Central memory CD8-positive, alpha-beta T cell (primary cell): ENCODE data around the gene LAMB3.

Experiments
- ATAC-seq: fragments of 150-1000 bp; cut with Tn5 transposase; replicated peaks from 2 replicates; pipeline ENCODE4 v1.10.0; 2022; ENCODE audit warnings: mild to moderate bottlenecking, moderate FRiP score, moderate number of reproducible peaks; ENCODE audit not compliant: poor library complexity, severe bottlenecking; ENCODE audit errors: extremely low read depth
- DNase-seq, 2 donors: peaks; one replicate each; pipeline ENCODE4 v3.0.0; 2021; ENCODE audit warnings: low spot score in 2 of 2
- H3K27ac Mint-ChIP-seq: one replicate; pipeline ENCODE4 v1.8.0; 2022; ENCODE audit warnings: low read depth, mild to moderate bottlenecking, moderate library complexity, mixed read lengths
- H3K27me3 Mint-ChIP-seq: one replicate; pipeline ENCODE4 v1.8.0; 2022; ENCODE audit warnings: mixed read lengths
- H3K36me3 Mint-ChIP-seq: one replicate; pipeline ENCODE4 v1.8.0; 2022; ENCODE audit warnings: mild to moderate bottlenecking, moderate library complexity, mixed read lengths; ENCODE audit not compliant: insufficient read depth
- H3K4me1 Mint-ChIP-seq: one replicate; pipeline ENCODE4 v1.8.0; 2022; ENCODE audit warnings: mixed read lengths
- H3K4me3 Mint-ChIP-seq: one replicate; pipeline ENCODE4 v1.8.0; 2022; ENCODE audit warnings: mild to moderate bottlenecking, moderate library complexity, mixed read lengths
- H3K9me3 Mint-ChIP-seq: one replicate; pipeline ENCODE4 v1.8.0; 2022; ENCODE audit warnings: mixed read lengths

The LAMB3 gene

DNA sequence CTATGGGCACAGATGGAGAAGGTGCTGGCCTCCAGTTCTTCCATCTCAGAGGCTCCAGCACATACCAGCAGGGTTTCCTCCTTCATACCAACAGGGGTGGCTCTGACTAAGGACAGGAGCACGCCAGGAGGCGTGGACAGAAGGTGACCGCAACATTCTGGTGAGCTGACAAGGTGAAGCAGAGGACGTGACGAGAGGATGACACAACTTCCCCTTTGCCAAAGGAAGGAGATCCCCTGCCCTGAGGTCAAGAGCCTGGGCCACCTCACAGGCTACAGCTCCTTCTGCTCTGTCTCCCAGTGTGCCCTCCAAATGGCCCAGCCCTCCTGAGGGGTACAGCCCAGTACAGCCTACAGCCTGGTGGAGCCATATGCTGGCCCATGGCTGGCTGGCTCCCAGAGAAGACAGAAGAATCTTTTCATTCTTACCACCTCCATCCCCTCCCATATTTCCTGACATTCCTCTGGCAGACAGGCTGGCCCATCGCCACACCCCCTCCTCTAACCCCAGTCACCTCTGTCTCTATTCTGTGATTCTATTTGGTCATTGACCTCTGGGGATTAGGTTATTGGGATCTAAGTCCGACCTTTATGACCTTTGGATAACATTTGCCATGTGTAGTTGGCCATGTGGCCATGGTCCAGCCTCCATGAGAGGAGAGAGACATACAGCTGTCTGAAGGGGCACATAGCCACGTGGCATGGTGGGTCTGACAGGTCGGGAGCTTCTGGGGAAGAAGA, 5.1 kb upstream of the LAMB3 start:
- Mint-ChIP-seq H3K9me3 (no peaks in the 10 kb centered on the region), H3K36me3 (peaks cover 1% of the 10 kb centered on the region), H3K4me3 (no peak overlapping the region), H3K27me3 (no peaks in the 10 kb centered on the region), H3K4me1 (peaks cover 6% of the 10 kb centered on the region), H3K27ac (no peak overlapping the region)
- DNase-seq (no peak), ATAC-seq (no peak)

DNA sequence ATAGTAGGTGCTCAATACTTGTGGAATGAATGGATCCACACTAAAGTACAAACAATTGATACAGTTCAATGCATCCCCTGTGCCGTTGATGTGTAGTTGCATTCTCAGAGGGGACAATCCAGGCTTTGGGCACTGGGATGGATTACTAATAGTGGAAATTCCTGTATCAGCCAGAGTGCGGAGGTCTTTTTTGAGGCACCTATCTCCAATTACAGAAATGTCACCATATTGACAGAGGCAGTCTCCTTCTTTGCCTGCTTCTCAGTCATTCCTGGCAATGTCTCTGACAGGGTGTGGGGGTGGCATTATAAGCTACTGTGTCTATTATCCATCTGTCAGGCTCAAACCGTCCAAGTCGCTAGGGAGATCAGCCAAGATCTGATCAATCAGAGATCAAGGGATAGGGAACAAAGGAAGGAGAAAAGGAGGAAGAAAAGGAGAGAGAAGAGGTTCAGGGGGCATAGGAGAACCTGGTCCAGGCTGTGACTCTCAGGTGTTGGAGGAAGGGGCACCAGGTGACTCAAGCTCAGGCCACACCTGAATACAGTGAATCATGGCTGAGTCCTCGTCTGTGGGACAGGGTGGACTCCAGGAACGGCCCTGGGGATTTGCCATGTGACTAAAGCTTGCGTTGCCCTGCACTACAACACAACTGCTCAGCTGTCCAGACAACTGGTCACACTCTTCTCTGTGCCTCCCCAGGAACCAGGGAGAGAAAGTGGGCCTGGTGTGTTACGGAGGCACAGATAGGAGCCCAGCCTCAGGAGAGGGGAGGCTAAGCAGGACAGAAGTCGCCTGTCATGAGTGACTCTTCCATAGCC, 3.4 kb upstream of the LAMB3 start:
- Mint-ChIP-seq H3K27ac (no peak overlapping the region), H3K27me3 (no peaks in the 10 kb centered on the region), H3K4me1 (peaks cover 11% of the 10 kb centered on the region), H3K36me3 (peaks cover 1% of the 10 kb centered on the region), H3K4me3 (no peak overlapping the region), H3K9me3 (no peaks in the 10 kb centered on the region)
- DNase-seq (no peak), ATAC-seq (no peak)

DNA sequence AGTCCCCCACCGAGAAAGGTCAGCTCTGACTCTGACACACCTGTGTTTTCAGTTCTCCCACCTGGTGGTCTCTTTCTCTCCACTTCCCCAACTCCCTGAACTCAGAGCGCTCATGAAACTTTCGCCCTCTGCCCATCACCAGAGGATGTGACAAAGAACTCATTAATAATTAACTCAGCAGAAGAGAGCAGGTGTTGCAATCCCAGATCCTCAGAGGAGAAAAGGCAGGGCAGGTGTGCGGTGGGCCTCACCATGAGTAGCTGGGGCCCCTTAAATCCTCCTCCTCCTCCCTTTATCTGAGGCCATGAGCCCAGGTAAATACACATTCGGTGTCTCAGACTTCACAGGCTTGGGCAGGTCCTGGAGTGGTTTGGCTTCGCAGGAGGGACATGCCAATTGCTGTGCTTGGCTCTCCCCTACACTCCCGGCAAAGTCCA, 1.7 kb upstream of the LAMB3 start:
- peaks cover 5% of the 10 kb centered on the region for H3K4me1 Mint-ChIP-seq
- H3K9me3 Mint-ChIP-seq, result no peaks in the 10 kb centered on the region
- ATAC-seq, result no peak
- H3K27ac Mint-ChIP-seq, result no peak overlapping the region
- no peaks in the 10 kb centered on the region for H3K27me3 Mint-ChIP-seq
- peaks cover 1% of the 10 kb centered on the region for H3K36me3 Mint-ChIP-seq
- no peak for DNase-seq
- H3K4me3 Mint-ChIP-seq, result no peak overlapping the region

DNA sequence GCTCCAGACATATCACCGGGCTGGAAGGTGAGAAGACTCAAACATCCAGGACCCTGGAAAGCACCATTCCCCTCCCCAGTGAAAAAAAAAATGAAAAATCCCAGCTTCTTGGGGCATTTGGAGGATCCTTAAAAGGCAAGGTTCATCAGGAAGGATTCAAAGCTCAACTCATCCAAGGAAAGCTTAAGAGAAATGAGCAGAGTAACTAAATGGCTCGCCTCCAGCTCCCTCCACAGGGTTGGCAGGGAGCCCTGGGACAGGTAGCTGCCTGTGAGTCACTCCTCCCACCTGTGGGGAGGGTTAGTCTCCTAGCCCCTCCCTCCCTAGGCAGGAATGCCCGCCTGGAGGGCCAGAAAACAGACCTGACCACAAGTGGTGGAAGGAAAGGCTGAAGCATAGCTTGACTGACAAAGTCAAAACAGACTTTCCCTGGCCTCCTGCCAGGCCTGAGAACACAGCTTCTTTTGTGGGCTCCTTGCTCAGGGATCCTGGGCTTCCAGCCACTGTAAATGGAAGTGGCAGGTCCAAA, 712 bp upstream of the LAMB3 start:
- no peaks in the 10 kb centered on the region for H3K27me3 Mint-ChIP-seq

DNA sequence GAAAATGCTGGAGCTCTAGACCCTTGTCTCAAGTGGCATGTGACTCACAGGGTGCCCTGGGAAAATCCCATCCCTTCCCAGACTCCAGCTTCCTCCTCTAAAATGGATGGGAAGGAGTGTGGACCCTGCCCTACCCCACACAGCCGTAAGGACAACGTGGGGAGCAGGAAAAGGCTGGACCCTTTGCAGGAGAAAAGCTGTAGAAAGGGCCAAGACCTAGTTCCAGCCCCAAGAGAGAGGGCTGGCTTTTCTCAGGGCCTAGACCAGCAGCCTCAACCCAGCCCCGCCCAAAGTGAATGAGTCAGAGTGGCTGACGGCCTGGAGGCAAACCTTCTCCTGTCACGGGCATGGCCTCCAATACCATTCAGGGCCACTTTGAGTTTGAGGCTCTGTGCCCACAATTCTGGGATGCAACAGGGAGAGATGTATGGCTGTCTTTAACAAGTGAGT, 1.1 kb downstream of the LAMB3 start:
- Mint-ChIP-seq H3K36me3 (peaks cover 1% of the 10 kb centered on the region), H3K4me3 (no peak overlapping the region), H3K9me3 (no peaks in the 10 kb centered on the region), H3K27me3 (no peaks in the 10 kb centered on the region), H3K27ac (no peak overlapping the region), H3K4me1 (peaks cover 5% of the 10 kb centered on the region)
- DNase-seq (no peak), ATAC-seq (peak; percentile 58)

More for the DNA sequence above, 712 bp upstream of the LAMB3 start:
- no peak for DNase-seq
- Mint-ChIP-seq H3K9me3 (no peaks in the 10 kb centered on the region), H3K36me3 (peaks cover 1% of the 10 kb centered on the region), H3K4me1 (peaks cover 5% of the 10 kb centered on the region), H3K4me3 (no peak overlapping the region), H3K27ac (no peak overlapping the region)
- ATAC-seq, result no peak

DNA sequence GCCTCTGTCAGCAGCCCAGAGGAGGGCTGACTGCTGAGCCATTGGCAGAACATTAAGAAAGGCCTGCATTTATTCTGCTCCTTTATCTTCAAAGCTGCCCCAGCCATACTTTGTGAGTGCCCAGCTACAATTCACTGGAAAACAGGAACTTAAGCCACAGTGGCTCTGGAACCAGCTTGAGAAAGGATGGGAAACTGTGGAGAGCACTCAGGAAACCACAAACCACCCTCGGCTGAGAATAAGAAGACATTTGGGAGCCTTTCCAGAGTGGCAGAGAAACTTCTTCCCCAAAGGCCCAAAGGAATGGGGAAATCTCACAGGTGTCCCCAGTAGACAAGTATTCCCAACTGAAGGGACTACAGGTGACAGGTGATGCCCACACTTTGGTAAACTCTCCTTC, 1.8 kb downstream of the LAMB3 start:
- ATAC-seq (no peak), DNase-seq (no peak)
- Mint-ChIP-seq H3K9me3 (no peaks in the 10 kb centered on the region), H3K4me1 (peaks cover 5% of the 10 kb centered on the region), H3K27ac (no peak overlapping the region), H3K27me3 (no peaks in the 10 kb centered on the region), H3K4me3 (no peak overlapping the region), H3K36me3 (peaks cover 1% of the 10 kb centered on the region)

DNA sequence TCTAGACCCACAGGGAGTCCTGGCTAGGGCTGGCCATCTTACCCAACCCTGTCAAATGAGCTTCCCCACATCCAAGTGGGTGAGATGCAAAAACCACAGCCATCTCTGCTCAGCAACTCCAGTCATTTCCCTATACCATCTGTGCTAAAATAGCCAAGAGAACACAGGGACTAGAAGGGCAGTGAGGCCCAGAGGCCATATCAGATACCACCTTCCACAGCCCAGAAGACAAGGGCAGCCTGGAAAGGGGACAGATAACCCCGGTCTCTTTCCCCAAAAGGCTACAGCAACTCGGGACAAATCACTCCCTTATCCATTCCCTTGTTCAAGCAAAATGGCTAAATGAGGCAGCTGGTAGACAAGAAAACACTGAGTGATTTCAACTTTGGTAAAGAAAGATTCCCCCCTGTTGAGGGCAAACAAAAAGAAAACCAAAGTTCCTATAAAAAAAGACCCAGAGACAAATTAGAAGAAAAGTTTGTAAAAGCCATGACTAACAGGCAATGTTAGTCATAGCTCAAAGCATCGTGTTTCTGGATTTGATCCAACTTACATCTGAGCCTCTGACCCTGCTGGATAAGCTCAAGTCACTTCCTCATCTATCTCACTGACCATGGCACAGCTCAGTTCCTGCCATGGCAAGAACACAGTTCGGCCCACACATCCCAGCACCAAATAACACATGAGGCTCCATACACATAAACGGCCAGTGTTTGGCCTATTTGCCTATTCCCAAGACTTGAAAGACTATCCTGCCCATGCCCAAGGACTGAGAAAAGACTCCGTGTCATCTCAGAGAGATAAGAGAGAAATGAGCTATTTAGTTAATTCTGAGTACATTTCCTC, 3.1 kb downstream of the LAMB3 start:
- Mint-ChIP-seq H3K4me1 (peaks cover 5% of the 10 kb centered on the region), H3K36me3 (no peaks in the 10 kb centered on the region), H3K9me3 (no peaks in the 10 kb centered on the region), H3K4me3 (no peak overlapping the region), H3K27ac (no peak overlapping the region), H3K27me3 (no peaks in the 10 kb centered on the region)
- DNase-seq (no peak), ATAC-seq (no peak)

DNA sequence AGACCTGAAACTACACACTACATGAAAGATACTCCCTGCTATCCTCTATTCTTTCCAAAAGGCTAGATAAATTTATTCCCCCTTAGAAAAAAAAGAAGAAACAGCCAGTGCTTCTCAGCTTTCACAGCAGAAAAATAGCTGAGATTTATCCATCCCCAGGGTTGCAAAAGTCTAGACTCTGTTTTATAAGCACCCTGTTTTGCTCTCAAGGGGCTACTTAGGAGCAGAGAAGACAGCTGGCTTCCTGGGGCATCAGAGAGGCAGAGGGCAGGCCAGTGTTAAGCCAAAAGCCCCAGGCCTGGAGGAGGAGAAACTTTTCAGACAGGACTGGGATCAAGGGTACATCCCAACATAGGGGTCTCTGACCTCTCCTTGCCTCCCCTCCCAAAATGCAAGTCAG, 3.9 kb downstream of the LAMB3 start:
- H3K4me3 Mint-ChIP-seq, result no peak overlapping the region
- no peaks in the 10 kb centered on the region for H3K27me3 Mint-ChIP-seq
- peaks cover 5% of the 10 kb centered on the region for H3K4me1 Mint-ChIP-seq
- no peak for ATAC-seq
- H3K27ac Mint-ChIP-seq, result no peak overlapping the region
- no peak for DNase-seq
- H3K9me3 Mint-ChIP-seq, result no peaks in the 10 kb centered on the region
- H3K36me3 Mint-ChIP-seq, result no peaks in the 10 kb centered on the region

DNA sequence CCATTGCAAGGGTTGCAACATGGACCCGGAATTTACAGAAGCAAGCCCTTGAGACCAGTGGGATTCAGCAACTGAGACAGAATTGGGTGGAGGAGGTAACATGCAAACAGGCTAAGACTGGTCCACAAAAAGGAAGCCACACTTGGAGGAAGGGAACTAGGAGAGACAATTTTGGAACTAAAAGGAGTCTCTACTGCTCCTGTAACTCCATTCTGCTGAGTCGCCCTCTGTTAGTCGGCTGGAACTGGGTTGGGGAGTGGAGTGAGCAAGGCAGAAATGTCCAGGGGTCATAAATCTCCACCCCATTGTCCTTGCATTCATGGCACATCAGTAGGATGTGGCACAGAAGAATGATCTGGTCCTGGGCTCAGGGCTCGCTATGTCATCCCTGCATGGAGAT, 5.1 kb downstream of the LAMB3 start:
- no peak for DNase-seq

DNA sequence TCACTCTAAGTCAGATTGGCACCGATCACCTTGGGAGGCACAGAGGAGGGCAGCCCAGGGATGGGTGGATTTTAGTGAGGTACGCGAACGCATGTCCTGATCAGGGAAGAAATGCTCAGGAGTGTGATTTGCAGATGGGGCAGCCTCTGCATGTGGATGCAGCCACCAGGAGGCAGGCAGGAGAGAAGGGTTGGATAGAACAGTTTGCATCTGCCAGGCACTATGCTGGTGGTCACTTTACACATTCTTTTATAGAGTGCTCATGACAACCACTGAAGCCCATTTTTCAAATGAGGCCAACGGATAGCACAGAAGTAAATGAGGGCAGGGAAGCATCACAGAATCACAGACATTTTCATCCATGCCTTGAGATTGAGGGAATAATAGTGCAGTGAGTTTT, 5.7 kb downstream of the LAMB3 start:
- Mint-ChIP-seq H3K9me3 (no peaks in the 10 kb centered on the region), H3K4me3 (no peak overlapping the region), H3K27me3 (no peaks in the 10 kb centered on the region), H3K36me3 (no peaks in the 10 kb centered on the region), H3K27ac (no peak overlapping the region), H3K4me1 (peaks cover 5% of the 10 kb centered on the region)
- DNase-seq (no peak), ATAC-seq (no peak)

More for the DNA sequence above, 5.1 kb downstream of the LAMB3 start:
- ATAC-seq, result no peak
- Mint-ChIP-seq H3K27me3 (no peaks in the 10 kb centered on the region), H3K27ac (no peak overlapping the region), H3K4me3 (no peak overlapping the region), H3K36me3 (no peaks in the 10 kb centered on the region), H3K9me3 (no peaks in the 10 kb centered on the region), H3K4me1 (peaks cover 5% of the 10 kb centered on the region)

DNA sequence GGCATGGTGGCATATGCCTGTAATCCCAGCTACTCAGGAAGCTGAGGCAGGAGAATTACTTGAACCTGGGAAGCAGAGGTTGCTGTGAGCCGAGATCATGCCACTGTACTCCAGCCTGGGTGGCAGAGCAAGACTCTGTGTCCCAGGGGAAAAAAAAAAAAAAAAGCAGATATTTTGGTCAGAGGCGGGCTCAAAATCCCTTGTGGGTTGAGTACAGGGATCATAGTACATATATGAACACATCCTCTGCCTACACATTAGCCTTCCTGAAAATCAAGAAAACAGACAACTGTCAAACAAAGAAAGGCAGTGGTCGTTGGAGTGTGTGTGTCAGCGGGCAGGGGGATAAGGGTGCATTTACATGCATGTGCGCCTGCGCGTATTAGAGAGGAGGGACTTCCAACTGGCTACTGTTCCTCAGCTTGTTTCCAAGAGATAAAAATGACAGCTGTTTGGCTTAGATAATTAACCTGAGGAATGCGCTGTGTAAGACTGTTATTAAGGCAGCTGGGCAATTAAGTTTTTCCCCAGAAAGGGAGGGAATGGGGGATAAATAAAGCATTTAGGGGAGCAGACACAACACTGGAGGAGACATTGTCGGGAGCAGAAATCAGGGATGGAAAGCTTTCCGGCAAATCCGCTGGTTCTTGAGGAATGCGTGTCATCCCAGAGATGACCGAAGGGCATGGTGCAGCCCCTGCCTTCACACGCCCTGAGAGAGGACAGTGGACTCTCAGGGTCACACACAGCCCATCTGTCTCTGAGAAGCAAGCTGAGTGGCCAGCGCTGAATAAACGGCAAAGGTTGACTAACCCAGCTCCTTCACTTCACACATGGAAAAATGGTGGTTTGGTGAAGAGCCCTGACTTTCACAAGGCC, 6.4 kb downstream of the LAMB3 start:
- H3K4me1 Mint-ChIP-seq, result no peaks in the 10 kb centered on the region
- H3K36me3 Mint-ChIP-seq, result no peaks in the 10 kb centered on the region
- no peaks in the 10 kb centered on the region for H3K9me3 Mint-ChIP-seq
- H3K27me3 Mint-ChIP-seq, result no peaks in the 10 kb centered on the region
- no peak overlapping the region for H3K4me3 Mint-ChIP-seq
- DNase-seq, result no peak
- H3K27ac Mint-ChIP-seq, result no peak overlapping the region
- ATAC-seq, result no peak
